Endothelial cell of hepatic sinusoid (primary cell): ENCODE results near the gene GPT2.
"Not testable (repeated sequence)": the region's sequence is repeated elsewhere in the genome, so short reads cannot be mapped to it uniquely, and the experiment has no call there.

Experiments used
- in situ Hi-C: cut with HindIII; loops from 2 replicates; pipeline ENCODE4 v1.10.0; 2017; ENCODE audit warnings: low sequenced_read_pairs

The GPT2 gene

DNA sequence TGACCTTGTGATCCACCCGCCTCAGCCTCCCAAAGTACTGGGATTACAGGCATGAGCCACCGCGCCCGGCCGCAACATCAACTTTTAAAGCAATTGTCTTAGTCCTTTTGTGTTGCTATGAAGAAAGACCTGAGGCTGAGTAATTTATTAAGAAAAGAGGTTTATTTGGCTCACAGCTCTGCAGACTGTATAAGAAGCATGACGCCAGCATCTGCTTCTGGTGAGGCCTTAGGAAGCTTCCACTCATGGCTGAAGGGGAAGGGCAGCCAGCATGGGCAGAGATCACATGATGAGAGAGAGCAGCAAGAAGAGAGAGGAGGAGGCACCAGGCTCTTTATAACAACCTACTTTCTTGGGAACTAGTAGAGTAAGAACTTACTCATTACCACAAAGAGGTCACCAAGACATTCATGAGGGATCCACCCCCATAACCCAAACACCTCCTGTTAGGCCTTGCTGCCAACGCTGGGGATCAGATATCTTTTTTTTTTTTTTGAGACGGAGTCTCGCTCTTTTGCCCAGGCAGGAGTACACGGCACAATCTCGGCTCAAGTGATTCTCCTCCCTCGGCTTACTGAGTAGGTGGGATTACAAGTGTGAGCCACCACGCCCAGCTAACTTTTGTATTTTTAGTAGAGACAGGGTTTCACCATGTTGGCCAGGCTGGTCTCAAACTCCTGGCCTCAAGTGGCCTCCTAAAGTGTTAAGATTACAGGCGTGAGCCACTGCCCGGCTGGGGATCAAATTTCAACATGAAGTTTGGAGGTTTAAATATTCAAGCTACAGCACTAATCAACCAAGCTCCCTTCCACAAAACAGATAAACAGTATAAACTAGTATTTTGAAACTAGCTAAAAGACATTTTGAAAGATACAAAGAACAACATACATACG, 21.4 kb upstream of the GPT2 start:
- in situ Hi-C loops, result no loop called here

DNA sequence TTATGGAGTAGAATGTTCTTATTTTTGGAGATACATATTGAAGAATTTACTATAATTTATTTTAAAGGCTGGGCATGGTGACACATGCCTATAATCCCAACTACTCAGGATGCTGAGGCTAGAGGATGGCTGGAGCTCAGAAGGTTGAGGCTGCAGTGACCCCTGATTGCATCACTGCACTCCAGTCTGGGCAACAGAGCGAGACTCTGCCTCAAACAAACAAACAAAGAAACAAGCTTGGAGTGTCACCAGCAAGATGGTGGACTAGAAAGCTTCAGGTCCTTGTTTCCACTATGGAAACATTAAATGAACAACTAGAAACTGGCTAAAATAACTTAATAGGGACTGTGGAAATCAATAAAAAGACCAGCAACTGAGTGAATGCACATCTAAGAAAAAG, 17.9 kb upstream of the GPT2 start:
- in situ Hi-C loops, result no loop called here

DNA sequence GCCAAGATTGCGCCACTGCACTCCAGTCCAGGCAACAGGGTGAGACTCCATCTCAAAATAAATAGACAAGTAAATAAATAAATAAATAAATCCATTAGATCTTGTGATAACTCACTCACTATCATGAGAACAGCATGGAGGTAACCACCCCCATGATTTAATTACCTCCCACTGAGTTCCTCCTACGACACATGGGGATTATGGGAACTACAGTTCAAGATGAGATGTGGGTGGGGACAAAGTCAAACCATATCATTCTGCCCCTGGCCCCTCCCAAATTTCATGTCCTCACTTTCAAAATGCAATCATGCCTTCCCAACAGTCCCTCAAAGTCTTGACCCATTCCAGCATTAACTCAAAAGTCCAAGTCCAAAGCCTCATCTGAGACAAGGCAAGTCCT, 16.7 kb upstream of the GPT2 start:
- in situ Hi-C loops, result not testable (repeated sequence)

DNA sequence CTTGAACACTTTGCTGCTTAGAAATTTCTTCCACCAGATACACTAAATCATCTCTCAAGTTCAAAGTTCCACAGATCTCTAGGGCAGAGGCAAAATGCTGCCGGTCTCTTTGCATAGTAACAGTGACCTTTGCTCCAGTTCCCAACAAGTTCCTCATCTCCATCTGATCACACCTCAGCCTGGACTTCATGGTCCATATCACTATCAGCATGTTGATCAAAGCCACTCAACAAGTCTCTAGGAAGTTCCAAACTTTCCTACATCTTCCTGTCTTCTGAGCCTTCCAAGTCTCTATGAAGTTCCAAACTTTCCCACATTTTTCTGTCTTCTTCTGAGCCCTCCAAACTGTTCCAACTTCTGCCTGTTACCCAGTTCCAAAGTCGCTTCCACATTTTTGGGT, 15.3 kb upstream of the GPT2 start:
- in situ Hi-C loops, result not testable (repeated sequence)

DNA sequence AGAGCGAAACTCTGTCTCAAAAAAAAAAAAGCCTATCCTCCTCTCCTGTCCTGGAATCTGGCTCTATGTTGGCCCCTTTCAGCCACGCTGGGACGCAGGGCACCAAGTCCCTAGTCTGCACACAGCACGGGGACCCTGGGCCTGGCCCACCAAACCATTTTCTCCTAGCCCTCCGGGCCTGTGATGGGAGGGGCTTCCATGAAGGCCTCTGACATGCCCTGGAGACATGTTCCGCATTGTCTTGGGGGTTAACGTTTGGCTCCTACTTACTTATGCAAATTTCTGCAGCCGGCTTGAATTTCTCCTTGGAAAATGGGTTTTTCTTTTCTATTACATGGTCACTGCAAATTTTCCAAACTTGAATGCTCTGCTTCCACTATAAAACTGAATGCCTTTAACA, 12.6 kb upstream of the GPT2 start:
- in situ Hi-C loops, result no loop called here

DNA sequence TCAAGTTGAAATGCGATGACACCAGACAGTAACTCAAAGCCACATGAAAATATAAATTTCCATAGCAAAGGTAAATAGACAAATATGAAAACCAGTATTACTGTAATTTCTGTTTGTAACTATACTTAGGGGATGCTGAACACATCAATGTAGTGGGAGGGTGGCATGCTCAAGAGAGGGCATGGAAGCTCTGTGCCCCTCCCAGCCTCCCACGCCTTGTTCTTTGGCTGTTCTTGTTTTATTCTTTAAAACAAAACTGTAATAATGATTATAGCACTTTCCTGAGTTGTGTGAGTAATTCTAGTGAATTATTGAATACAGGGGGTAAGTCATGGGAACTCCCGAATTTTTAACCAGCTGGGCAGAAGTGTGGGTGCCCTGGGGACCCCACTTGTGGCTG, 11.0 kb upstream of the GPT2 start:
- in situ Hi-C loops, result no loop called here

DNA sequence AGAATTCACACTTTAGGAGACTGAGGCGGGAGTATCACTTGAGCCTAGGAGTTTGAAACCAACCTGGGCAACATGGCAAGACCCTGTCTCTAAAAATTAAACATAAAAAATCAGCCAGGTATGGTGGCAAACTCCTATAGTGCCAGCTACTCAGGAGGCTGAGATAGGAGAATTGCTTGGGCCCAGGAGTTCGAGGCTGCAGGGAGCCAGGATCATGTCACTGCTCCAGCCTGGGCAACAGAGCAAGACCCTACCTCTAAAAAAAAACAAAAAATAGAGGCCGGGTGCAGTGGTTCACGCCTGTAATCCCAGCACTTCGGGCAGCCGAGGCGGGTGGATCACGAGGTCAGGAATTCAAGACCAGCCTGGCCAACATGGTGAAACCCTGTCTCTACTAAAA, 8.9 kb upstream of the GPT2 start:
- in situ Hi-C loops, result no loop called here

DNA sequence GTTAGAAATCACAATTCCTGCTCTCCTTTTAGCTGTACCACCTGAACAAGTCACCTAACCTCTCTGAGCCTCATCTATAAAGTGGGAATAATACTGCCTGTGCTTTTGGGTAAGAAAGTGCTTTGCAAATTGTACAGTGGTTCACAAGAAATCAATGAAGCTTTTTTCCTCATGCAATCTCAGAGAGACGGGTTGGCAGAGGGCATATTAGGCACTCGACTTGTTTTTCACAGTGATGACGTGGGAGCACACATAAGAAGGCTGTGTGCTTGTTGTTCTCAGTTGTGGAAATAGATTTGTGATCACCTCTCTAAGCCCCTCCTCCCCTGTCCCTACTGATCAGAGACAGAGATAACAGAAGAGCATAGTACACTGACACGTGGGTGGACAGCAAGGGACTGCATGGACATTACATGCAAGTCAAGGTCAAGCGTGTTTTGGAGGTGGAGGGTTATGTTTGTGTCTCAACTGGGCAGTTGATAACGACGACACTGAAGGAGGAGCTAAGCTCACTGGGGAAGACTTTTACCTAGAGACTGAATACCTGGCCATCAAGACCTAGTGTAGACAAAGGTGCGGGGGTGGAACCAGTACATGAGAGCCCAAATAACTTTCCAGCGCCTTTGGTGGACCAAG, 1.7 kb upstream of the GPT2 start:
- in situ Hi-C loops, result no loop called here

DNA sequence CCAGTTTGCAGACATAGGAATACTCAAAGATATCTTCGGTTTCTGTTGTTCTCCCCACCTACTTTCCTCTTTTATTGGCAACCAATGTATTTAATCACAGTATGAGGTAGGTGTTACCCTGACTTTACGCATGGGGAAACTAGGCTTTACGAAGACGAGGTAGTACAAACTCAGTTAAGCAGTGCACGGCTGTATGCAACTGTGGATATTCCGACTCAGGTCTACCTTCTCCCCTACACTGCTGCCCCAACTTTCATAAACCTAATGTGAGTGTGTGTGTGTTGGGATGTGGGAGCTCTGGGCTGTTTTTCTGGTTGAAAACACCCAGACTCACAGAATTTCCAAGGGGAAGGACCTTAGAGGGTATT, 1.2 kb upstream of the GPT2 start:
- in situ Hi-C loops, result no loop called here

DNA sequence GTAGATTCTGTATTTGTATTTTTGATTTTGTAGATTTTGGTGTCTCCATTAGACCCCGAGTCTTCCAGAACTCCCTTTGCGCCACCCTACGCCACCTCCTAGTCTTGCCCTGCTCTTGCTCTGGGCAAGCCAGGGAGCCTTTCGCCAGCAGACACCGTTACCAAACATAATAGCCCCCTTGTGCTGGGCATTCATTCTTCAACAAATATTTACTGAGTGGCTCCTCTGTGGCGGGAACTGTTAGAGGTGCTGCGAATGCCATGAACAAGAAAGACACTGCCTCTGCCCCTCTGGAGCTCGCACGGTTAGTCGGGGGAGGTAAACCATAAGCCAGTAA, 841 bp upstream of the GPT2 start:
- in situ Hi-C loops, result no loop called here

DNA sequence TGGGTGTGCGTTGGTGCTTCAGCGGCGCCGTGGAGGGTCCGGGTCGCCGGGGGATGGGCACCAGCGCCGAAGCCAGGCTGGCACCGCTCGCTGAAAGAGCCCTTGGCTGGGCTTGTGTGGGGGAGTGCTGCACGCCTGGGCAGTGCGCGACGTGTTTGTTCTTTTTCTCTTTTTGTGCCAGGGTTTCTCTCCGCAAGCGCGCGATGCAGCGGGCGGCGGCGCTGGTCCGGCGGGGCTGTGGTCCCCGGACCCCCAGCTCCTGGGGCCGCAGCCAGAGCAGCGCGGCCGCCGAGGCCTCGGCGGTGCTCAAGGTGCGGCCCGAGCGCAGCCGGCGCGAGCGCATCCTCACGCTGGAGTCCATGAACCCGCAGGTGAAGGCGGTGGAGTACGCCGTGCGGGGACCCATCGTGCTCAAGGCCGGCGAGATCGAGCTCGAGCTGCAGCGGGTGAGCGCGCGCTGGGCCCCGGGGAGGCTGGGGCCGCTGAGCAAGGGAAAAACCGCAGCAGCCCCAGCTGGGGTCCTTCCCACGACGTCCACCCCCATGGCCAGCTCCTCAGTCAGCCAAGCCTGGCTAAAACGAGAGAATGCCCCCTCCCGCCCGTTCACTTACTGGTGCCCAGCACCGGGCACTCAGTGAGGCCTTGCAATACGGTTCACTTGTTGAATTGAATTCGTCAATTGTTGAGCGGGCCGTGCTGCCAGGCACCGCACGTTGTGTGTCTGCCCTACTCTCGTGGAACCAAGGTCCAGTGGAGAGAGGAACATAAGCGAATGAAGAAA, 541 bp downstream of the GPT2 start:
- in situ Hi-C loops, result no loop called here

DNA sequence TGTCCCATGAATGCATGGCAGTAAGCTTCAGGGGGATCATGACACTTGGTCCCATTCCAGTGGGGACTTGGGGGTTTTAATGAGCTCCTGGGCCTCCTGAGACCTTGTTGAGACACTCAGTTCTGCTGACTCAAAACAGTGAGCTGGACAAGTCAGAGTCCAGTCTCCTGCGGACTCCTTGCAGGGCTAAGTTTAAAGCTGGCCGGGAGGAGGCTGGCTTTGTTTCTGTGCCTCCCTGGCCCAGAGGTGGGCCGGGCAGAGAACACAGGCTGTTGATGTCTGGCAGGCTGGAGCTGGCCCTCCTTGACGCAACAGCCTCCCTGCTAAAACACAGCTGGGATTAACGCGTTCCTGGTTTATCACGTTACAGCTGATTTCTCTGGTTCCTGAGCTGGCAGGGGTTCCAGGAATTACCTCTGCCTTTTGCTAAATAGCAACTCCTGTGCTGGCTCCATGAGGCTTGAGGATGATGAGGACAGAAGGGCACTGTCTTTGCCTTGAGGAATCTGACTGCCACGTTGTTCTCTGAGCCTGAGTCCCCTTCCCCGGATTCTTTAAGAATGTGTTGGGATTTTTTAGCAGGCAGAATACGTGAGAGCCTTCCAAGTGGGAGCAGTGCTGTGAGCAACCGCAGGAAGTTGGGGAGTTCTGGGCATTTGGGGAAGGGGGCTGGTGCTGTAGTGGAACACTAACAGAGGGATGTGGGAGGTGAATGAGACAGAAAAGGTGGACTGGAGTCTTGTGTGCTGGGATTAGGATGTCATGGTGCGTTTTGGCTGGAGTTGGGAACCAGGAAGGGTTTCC, 2.0 kb downstream of the GPT2 start:
- in situ Hi-C loops, result no loop called here

DNA sequence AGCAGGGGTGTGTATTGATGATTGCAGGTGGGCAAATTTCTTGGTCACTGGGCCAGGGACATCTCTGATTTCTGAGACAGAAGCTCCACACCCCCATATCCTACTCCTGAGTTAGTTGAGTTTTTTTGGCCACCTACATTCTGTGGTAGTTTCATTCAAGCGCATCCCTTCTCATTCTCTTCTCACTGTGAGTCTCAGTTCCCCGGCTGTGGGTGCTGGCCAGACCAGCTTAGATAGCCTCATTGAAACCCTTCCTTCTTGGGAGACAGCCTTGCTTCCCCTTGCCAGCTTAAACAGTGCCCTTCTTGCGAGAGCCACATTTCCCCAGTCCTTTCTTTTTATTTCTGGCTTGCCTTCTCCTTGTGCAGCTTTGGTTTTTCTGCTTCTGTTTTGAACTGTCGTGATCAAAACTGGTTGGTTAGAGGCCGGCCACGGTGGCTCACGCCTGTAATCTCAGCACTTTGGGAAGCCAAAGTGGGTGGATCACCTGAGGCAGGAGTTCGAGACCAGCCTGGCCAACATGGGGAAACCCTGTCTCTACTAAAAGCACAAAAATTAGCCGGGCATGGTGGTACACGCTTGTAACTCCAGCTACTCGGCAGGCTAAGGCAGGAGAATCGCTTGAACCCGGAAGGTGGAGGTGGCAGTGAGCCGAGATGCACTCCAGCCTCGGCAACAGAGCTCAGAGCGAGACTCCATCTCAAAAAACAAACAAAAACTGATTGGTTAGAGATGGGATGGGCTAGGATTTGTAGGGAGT, 2.8 kb downstream of the GPT2 start:
- in situ Hi-C loops, result no loop called here

DNA sequence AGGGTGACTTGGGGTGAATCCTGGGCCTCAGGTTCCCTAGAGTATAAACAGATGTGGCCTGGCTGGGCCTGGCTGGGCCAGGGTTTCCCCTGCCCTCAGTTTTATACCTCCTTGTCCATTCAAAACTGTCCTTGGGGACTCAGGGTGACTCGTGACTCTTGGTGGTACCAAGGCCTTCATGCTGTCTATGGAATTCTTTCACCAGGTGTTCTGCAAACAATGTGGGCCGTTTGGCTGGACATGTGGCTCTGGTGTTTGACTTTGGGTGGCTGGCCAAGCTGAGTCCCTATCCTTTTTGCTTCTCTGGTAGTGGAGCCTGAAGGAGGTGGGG, 3.3 kb downstream of the GPT2 start:
- in situ Hi-C loops, result no loop called here

DNA sequence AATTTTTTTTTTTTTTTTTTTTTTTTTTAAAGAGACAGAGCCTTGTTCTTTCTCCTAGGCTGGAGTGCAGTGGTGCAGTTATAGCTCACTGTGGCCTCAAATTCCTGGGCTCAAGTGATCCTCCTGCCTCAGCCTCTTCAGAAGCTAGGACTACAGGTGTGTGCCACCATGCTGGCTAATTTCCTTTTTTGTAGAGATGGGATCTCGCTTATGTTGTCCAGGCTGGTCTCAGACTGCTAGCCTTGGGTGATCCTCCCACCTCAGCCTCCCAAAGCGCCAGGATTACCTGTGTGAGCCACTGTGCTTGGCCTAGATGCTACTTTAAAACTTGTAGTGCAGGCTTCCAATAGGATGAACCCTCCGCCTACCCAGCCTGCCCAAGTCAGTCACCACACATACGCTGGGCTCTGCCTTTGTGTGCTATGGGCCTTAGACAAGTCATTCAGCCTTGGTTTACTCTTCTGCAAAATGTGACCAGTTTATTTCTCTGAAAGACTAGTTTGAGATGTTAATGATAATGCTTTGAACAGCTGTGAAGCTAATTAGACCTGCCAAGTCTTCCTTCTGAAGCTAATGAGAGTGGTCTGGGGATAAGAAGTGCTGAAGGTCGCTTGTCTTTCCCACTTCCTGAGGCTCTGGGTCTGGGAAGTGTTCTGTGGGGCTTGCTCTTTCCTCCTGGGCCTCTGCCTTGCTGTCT, 5.2 kb downstream of the GPT2 start:
- in situ Hi-C loops, result no loop called here

DNA sequence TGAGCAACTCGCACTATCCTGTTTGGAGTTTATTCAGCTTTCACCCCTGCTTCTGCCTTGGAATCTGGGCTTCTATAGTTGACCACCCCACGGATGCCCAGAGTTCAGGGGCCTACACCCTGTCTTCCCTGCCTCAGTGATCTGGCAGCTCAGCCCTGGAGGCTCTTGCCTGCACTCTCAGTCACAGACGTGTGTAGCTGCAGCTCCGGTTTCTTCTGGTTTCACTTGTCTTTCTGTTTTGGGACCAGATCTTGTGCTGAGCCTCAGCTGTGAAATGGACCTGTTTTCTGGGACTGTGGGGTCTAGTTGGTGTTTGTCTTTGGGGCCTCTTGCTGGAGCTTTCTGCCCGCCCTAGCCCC, 5.8 kb downstream of the GPT2 start:
- in situ Hi-C loops, result no loop called here

DNA sequence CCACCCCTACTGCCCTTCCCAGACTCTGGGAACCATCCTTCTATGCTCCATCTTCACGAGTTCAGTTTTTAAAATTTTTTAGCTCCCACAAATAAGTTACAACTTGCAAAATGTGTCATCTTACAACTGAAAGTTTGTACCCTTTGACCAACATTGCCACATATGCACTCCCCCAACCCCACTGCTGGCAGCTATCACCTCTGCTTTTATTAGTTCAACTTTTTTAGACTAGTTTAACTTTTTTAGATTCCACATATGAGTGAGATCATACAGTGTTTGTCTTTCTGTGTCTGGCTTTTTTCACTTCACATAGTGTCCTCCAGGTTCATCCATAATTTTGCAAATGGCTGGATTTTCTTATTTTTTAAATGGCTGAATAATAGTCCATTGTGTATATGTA, 7.7 kb downstream of the GPT2 start:
- in situ Hi-C loops, result no loop called here

DNA sequence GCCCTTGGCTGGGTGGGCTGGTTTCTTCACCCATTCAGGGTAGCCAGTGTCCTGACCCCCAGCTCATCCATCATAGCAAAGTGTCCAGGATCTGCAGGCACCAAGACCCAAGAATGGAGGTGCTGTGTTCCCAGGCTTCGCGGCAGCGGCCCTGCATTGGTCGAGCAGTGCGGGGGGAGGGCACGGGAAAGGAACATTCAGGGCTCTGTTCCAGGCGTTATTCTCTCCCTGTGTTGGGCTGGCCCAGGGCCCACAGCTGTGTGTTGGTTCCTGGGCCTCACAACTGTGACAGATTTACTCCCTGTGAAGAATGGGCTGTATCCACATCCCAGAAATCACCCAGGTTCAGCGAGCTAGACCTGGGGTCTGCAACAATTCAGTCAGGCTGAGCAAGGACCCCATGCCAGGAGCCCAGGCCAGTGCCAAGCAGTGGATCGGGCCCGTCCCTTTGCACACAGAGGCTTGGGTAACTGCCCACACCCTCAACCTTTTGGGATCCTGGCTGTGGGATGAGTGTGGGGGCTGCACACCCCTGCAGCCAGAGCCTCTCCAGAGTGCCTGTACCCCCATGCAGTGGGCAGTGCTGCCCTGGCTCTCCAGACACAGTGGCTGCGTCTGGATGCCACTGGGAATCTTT, 10.0 kb downstream of the GPT2 start:
- in situ Hi-C loops, result no loop called here

DNA sequence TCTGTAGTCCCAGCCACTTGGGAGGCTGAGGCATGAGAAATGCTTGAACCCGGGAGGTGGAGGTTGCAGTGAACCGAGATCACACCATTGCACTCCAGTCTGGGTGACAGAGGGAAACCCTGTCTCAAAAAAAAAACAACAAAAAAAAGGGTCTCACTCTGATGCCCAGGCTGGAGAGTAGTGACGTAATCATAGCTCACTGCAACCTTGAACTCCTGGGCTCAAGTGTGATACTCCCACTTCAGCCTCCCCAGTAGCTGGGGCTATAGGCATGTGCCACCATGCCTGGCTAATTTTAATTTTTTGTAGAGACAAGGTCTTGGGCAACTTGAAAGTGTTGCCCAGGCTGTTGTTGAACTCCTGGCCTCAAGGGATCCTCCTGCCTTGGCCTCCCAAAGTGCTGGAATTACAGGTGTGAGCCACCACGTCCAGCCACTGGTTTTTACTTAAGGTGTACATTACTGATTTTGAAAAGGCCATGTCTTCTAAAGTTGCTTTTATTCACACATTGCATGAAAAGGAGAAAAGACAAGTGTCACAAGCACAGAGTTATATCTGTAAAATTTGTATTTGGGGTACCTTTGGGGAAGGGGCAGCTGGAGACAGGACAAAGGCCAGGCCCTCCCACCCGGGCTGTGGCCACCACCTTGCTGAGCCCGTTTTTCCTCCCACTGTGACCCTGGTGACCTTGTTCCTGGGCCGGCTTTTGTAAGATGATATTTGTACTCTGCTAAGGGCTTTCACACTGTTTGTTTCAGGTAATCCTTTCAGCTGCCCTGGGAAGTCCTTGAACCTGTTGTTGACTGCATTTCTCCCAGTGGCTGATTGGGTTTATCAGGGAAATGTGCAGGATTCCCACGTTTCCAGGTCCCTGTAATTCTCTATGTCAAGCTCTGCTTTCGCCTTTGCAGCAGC, 11.5 kb downstream of the GPT2 start:
- in situ Hi-C loops, result no loop called here
